T-cell (primary cell): ENCODE results near the gene GPATCH2. TPM values are rescaled to one million over a fixed set of nuclear protein-coding genes. Genes with fewer than 3 reads are reported as not detected.

Experiments used
- ATAC-seq, 4 experiments: fragments of 200-7000 bp in 3 of 4; fragments of 150-1000 bp in 1 of 4; cut with Tn5 transposase; replicated peaks in 1 of 4; 1 replicate in 3 of 4; 2 replicates in 1 of 4; pipeline ENCODE4 v1.10.0; 2021; ENCODE audit warnings: moderate library complexity in 3 of 4, mild to moderate bottlenecking in 2 of 4, moderate number of reproducible peaks in 1 of 4
- CTCF ChIA-PET, 2 donors: fragments of 300-600 bp; sonication (Branson Sonifier 250); formaldehyde crosslinking; loops; one replicate each; lab custom pipeline; 2022; ENCODE audit warnings: antibody characterized with exemption in 2 of 2; lab: Charles Lee
- POLR2A ChIA-PET, 2 donors: fragments of 300-600 bp; sonication (Branson Sonifier 250); formaldehyde crosslinking; loops; one replicate each; lab custom pipeline; 2022; ENCODE audit warnings: antibody characterized with exemption in 2 of 2; lab: Charles Lee
- DNase-seq, 35 experiments: peaks; one replicate each; pipeline versions ENCODE4 v3.0.0 to v3.0.0-alpha.2; 2013 to 2023
- H3K27ac ChIP-seq: one replicate; pipeline ENCODE4 v1.5.1; 2013; ENCODE audit warnings: low read length
- H3K27me3 ChIP-seq, 2 experiments: replicated peaks in 1 of 2; 1 replicate in 1 of 2; 2 replicates in 1 of 2; pipeline versions ENCODE4 v1.6.1 to v1.7.0; 2013; ENCODE audit warnings: low read length in 1 of 2, mixed read lengths in 1 of 2; ENCODE audit not compliant: control insufficient read depth in 2 of 2, insufficient read depth in 2 of 2; ENCODE audit errors: extremely low read depth in 1 of 2
- H3K36me3 ChIP-seq, 2 donors: 1 replicate in 1 of 2; 2 replicates in 1 of 2; pipeline versions ENCODE4 v1.6.1 to v1.7.0; 2013; ENCODE audit warnings: low read length in 1 of 2; ENCODE audit not compliant: control insufficient read depth in 2 of 2, insufficient read depth in 1 of 2; ENCODE audit errors: extremely low read depth in 1 of 2
- H3K4me1 ChIP-seq, 2 experiments: 1 replicate in 1 of 2; 2 replicates in 1 of 2; pipeline versions ENCODE4 v1.6.1 to v1.7.0; 2013; ENCODE audit warnings: low read length in 2 of 2, mixed read lengths in 1 of 2; ENCODE audit not compliant: insufficient read depth in 2 of 2, control insufficient read depth in 1 of 2; ENCODE audit errors: extremely low read depth in 1 of 2
- H3K4me3 ChIP-seq, 2 donors: 1 replicate in 1 of 2; 2 replicates in 1 of 2; pipeline versions ENCODE4 v1.5.1 to v1.7.0; 2013; ENCODE audit warnings: mild to moderate bottlenecking in 2 of 2, low read length in 1 of 2, moderate library complexity in 1 of 2; ENCODE audit not compliant: control insufficient read depth in 1 of 2; ENCODE audit errors: extremely low read depth in 1 of 2
- H3K9me3 ChIP-seq: 2 replicates; pipeline ENCODE4 v1.7.0; 2013
- H3K27ac Mint-ChIP-seq, 2 donors: one replicate each; pipeline ENCODE4 v1.8.0; 2020 to 2021; ENCODE audit warnings: mild to moderate bottlenecking in 2 of 2, mixed read lengths in 2 of 2
- H3K27me3 Mint-ChIP-seq, 2 donors: one replicate each; pipeline ENCODE4 v1.8.0; 2021 to 2022; ENCODE audit warnings: mixed read lengths in 2 of 2
- H3K36me3 Mint-ChIP-seq: one replicate; pipeline ENCODE4 v1.8.0; 2021; ENCODE audit warnings: mixed read lengths
- H3K4me1 Mint-ChIP-seq, 3 donors: one replicate each; pipeline ENCODE4 v1.8.0; 2020 to 2022; ENCODE audit warnings: mixed read lengths in 3 of 3, mild to moderate bottlenecking in 1 of 3
- H3K4me3 Mint-ChIP-seq, 3 donors: one replicate each; pipeline ENCODE4 v1.8.0; 2020 to 2022; ENCODE audit warnings: mild to moderate bottlenecking in 3 of 3, mixed read lengths in 3 of 3, moderate library complexity in 3 of 3
- H3K9me3 Mint-ChIP-seq, 3 donors: one replicate each; pipeline ENCODE4 v1.8.0; 2020 to 2022; ENCODE audit warnings: mixed read lengths in 3 of 3
- WGBS: methylation state at CpG from one replicate; pipeline ENCODE4 v1.1.5; 2013; ENCODE audit warnings: missing lambda C conversion rate; ENCODE audit not compliant: insufficient coverage; 5-methylcytosine and 5-hydroxymethylcytosine counted together
- total RNA-seq, 35 experiments: library from RNA in 6 of 35; stranded (reverse) in 6 of 35; fragments of 120-200 nt in 1 of 35; gene quantifications; one replicate each; pipeline versions ENCODE4 v1.2.1 to v1.2.4 and lab custom pipeline; 2013 to 2026

GPATCH2 gene
- total RNA-seq, 5 donors from 2014 or later (not counting 1 experiment from before 2014, with no cell fraction given) = 9.6 to 11.4 (median 10.7) TPM

- ATAC-seq (peak in 2 of 4 experiments; percentile 33 to 42), DNase-seq (no peak)
- H3K36me3 Mint-ChIP-seq = peaks cover 60% of the 10 kb centered on the region
- peaks cover 0 to 17% (median 11%) of the 10 kb centered on the region in 3 donors for H3K9me3 Mint-ChIP-seq
- H3K27me3 Mint-ChIP-seq = no peaks in the 10 kb centered on the region
- no peaks in the 10 kb centered on the region for H3K4me1 ChIP-seq
- H3K9me3 ChIP-seq = no peaks in the 10 kb centered on the region
- POLR2A ChIA-PET = no interaction called here
- no peak overlapping the region for H3K27ac ChIP-seq
- no peak overlapping the region for H3K4me3 Mint-ChIP-seq
- H3K27ac Mint-ChIP-seq = peak overlapping the region in 1 of 2 donors; percentile 9
- H3K27me3 ChIP-seq = no peaks in the 10 kb centered on the region
- H3K36me3 ChIP-seq = peaks cover 0 to 2% of the 10 kb centered on the region in 2 donors
- H3K4me3 ChIP-seq = no peak overlapping the region
- WGBS = 24% methylated on average over 2 of the region's 3 CpGs
- H3K4me1 Mint-ChIP-seq = peaks cover 0 to 12% (median 3%) of the 10 kb centered on the region in 3 donors
- CTCF ChIA-PET = no interaction called here
Observed at GRCh38 chr1:217482356-217483102, 148.4 kb downstream of the GPATCH2 start.

GRCh38 chr1:217478450-217478849 is 152.4 kb downstream of the GPATCH2 start:
- Histone ChIP-seq H3K27me3 (no peaks in the 10 kb centered on the region), H3K4me3 (no peak overlapping the region), H3K9me3 (no peaks in the 10 kb centered on the region), H3K4me1 (no peaks in the 10 kb centered on the region), H3K27ac (no peak overlapping the region), H3K36me3 (peaks cover 0 to 2% of the 10 kb centered on the region in 2 donors)
- no peak overlapping the region for H3K4me3 Mint-ChIP-seq
- POLR2A ChIA-PET = no interaction called here
- H3K9me3 Mint-ChIP-seq = peaks cover 0 to 17% (median 11%) of the 10 kb centered on the region in 3 donors
- peaks cover 61% of the 10 kb centered on the region for H3K36me3 Mint-ChIP-seq
- H3K27me3 Mint-ChIP-seq = no peaks in the 10 kb centered on the region
- H3K27ac Mint-ChIP-seq = no peak overlapping the region
- ATAC-seq (no peak), DNase-seq (no peak)
- peaks cover 0 to 12% (median 3%) of the 10 kb centered on the region in 3 donors for H3K4me1 Mint-ChIP-seq
- CTCF ChIA-PET = no interaction called here

GRCh38 chr1:217472915-217473314 is 158.0 kb downstream of the GPATCH2 start:
- H3K4me1 ChIP-seq = no peaks in the 10 kb centered on the region
- Mint-ChIP-seq H3K4me1 (no peaks in the 10 kb centered on the region), H3K4me3 (no peak overlapping the region), H3K27ac (no peak overlapping the region), H3K36me3 (peaks cover 26% of the 10 kb centered on the region), H3K27me3 (no peaks in the 10 kb centered on the region), H3K9me3 (no peaks in the 10 kb centered on the region)
- ChIA-PET POLR2A (no interaction called here), CTCF (no interaction called here)
- no peak overlapping the region for H3K27ac ChIP-seq
- no CpG with 5 or more reads among the region's 1 CpG for WGBS
- H3K36me3 ChIP-seq = peaks cover 0 to 2% of the 10 kb centered on the region in 2 donors
- H3K4me3 ChIP-seq = no peak overlapping the region
- H3K27me3 ChIP-seq = no peaks in the 10 kb centered on the region
- ATAC-seq (no peak), DNase-seq (no peak)
- no peaks in the 10 kb centered on the region for H3K9me3 ChIP-seq

- Mint-ChIP-seq H3K4me1 (no peaks in the 10 kb centered on the region), H3K27me3 (no peaks in the 10 kb centered on the region), H3K27ac (no peak overlapping the region), H3K9me3 (no peaks in the 10 kb centered on the region), H3K36me3 (peaks cover 31% of the 10 kb centered on the region), H3K4me3 (no peak overlapping the region)
- WGBS = no CpG with 5 or more reads among the region's 1 CpG
- DNase-seq (no peak), ATAC-seq (no peak)
- H3K4me1 ChIP-seq = no peaks in the 10 kb centered on the region
- CTCF ChIA-PET = interaction anchor here in 1 of 2 donors (0.6 kb wide), 1 partner anchor 272 kb away, joined by 3 read pairs; no protein-coding TSS in a partner anchor
- no peak overlapping the region for H3K27ac ChIP-seq
- H3K36me3 ChIP-seq = no peaks in the 10 kb centered on the region
- H3K9me3 ChIP-seq = no peaks in the 10 kb centered on the region
- no peak overlapping the region for H3K4me3 ChIP-seq
- no peaks in the 10 kb centered on the region for H3K27me3 ChIP-seq
- POLR2A ChIA-PET = no interaction called here
Observed at GRCh38 chr1:217471403-217471802, 159.5 kb downstream of the GPATCH2 start.

- Mint-ChIP-seq H3K36me3 (peaks cover 30% of the 10 kb centered on the region), H3K27ac (no peak overlapping the region), H3K27me3 (no peaks in the 10 kb centered on the region), H3K4me1 (no peaks in the 10 kb centered on the region), H3K9me3 (peaks cover 4 to 11% (median 9%) of the 10 kb centered on the region in 3 donors), H3K4me3 (no peak overlapping the region)
- Histone ChIP-seq H3K27me3 (no peaks in the 10 kb centered on the region), H3K36me3 (no peaks in the 10 kb centered on the region), H3K4me1 (no peaks in the 10 kb centered on the region), H3K4me3 (no peak overlapping the region), H3K27ac (no peak overlapping the region), H3K9me3 (no peaks in the 10 kb centered on the region)
- WGBS = no CpG with 5 or more reads among the region's 1 CpG
- DNase-seq = no peak
- CTCF ChIA-PET = no interaction called here
- ATAC-seq = no peak
- POLR2A ChIA-PET = no interaction called here
Observed at GRCh38 chr1:217469983-217470382, 160.9 kb downstream of the GPATCH2 start.

- ATAC-seq = no peak
- Histone ChIP-seq H3K27ac (no peak overlapping the region), H3K27me3 (no peaks in the 10 kb centered on the region), H3K4me1 (no peaks in the 10 kb centered on the region), H3K9me3 (no peaks in the 10 kb centered on the region), H3K4me3 (no peak overlapping the region), H3K36me3 (no peaks in the 10 kb centered on the region)
- no peaks in the 10 kb centered on the region for H3K27me3 Mint-ChIP-seq
- H3K36me3 Mint-ChIP-seq = peaks cover 36% of the 10 kb centered on the region
- no peak for DNase-seq
- ChIA-PET CTCF (interaction anchor here in 1 of 2 donors (0.6 kb wide), 1 partner anchor 1778 kb away, joined by 3 read pairs; no protein-coding TSS in a partner anchor), POLR2A (no interaction called here)
- peaks cover 12 to 21% (median 14%) of the 10 kb centered on the region in 3 donors for H3K9me3 Mint-ChIP-seq
- H3K4me1 Mint-ChIP-seq = no peaks in the 10 kb centered on the region
- no peak overlapping the region for H3K27ac Mint-ChIP-seq
- no CpG with 5 or more reads among the region's 1 CpG for WGBS
- no peak overlapping the region for H3K4me3 Mint-ChIP-seq
Observed at GRCh38 chr1:217465102-217465501, 165.8 kb downstream of the GPATCH2 start.
